Fibroblast of pulmonary artery (primary cell): ENCODE results near the gene COL15A1.

Experiments
- DNase-seq: peaks from one replicate; pipeline ENCODE4 v3.0.0-alpha.2; 2010; ENCODE audit warnings: low read depth
- H3K4me3 ChIP-seq: replicated peaks from 2 replicates; pipeline ENCODE4 v1.5.1; 2011; ENCODE audit warnings: low read depth, mild to moderate bottlenecking, control low read depth, low read length, moderate library complexity
- CTCF ChIP-seq: IDR thresholded peaks from 2 replicates; pipeline ENCODE4 v1.5.1; 2011; ENCODE audit warnings: mild to moderate bottlenecking, control low read depth, low read length, inconsistent platforms; ENCODE audit errors: missing control alignments

The COL15A1 gene

DNA sequence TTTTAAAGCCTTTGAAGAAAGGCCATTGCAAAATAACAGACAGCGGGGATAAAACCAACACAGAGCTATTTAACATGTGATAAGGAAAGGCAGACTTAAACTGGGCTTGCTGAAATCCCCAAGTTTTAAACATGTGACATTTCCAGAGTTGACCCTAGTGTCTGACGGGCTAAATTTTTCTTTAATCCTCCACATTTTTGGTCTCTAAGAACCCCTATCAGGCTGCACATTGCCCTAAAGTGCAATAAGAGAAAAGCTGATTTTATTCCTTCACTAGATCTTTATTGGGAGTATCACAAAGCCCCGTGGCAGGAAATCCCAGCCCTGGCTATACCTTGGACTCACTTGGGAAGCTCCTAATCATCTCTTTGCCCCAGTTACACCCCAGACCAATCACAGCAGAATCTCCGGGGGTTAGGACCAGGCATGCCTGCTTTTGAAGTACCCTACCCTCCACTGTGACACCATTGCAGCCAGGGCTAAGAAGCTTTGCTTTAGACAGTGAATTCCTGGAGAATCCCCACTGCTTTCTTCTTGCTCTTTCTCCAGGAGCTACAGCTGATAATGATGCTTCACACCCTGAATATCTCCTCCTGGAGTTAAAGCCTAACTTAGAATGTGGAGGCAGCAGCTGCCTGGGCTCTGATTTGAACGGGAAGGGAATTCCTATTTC is 20.1 kb upstream of the COL15A1 start:
- no peak for DNase-seq
- no peak for TF ChIP-seq CTCF
- H3K4me3 ChIP-seq, result no peak overlapping the region

DNA sequence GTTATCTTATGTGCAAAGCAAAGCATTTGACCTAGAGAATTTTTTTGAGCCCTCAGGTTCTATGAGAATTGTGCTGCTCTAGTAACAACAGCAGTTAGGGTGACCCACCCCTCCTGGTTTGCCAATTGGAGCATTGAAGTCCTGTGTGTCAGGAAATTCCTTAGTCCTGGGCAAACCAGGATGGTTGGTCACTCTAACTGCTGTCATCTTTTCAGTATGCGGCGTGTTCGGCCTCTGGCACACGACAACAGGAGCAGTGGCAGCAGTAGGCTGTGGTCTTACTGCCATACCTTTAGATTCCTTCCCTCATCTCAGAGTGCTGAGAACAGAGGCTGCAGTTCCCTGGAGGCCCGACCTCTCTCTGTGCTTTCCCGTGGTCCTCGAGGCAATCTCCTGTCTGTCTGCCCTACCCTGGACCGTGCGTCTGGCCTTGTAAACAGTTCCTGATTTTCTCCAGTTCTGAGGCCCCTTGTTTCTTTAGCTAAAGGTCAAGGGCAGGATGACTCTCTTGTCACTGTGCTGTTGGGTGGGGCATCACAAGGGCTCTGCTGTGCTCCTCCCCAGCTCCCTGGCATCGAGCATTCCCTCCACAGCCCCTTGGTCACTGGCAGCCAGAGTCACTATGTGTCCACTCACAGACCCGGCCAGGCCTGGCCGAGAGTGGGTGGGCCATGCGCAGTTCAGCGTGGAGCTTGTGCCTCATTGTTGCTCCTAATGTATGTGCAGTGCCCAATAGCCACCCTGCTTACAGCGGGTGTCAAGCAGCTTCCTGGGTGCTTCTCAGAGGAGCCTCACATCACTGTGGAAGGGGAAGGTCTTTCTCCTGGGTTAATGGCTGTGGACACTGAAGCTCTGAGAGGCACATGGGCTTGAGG is 18.5 kb upstream of the COL15A1 start:
- no peak overlapping the region for H3K4me3 ChIP-seq
- no peak for TF ChIP-seq CTCF
- no peak for DNase-seq

DNA sequence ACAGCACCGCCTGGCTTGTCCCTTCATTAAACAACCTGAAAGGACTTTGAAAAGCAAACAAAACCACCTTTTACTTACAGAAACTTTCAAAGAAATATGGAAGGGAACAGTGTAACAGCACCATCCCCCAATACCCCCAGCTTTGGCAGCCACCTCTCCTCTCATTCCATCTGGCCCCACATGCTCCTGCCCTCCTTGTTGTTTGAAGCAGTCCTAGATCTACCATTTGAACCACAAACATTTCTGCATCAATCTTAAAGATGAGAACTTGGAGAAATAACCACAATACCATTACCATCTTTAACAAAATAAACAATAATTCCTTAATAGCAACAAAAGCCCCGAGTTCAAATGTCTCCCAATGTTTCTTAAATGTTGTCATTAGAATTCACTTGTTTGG is 17.8 kb upstream of the COL15A1 start:
- TF ChIP-seq CTCF, result no peak
- H3K4me3 ChIP-seq, result no peak overlapping the region
- no peak for DNase-seq

DNA sequence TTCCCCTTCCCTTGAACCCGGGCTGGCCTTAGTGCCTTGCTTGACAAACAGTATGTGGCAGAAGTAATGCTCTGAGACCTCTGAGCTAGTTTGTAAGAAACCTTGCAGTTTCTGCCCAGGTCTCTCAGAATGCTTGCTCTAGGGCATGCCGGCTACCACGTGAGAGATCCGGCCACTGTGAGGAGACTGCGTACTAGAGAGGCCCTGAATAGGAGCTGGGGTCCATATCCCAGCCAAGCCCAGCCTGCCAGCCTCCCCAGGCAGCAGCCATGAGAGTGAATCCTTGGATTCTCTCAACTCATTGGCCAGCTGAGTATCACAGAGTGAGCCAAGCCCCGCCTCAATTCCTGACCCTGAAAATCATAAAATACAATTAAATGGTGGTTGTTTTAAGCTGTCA is 16.0 kb upstream of the COL15A1 start:
- no peak overlapping the region for H3K4me3 ChIP-seq
- no peak for TF ChIP-seq CTCF
- no peak for DNase-seq

DNA sequence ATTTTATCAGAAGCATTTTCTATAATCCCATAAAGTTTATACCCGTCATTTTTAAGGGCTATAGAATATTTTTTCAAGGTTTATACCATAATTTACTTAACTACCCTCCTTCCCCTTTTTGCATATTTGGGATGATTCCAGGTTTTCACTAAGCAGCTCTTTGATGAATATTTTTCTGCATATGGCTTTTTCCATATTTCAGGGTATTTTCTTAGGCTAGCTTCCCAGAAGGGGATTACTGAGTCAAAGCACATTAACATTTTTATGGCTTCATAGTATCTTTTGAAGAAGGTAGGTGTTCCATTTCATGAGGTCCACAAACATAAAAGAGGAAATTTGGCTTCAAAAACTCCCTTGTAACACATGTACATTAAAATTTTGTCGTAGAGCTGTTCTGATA is 14.6 kb upstream of the COL15A1 start:
- H3K4me3 ChIP-seq, result no peak overlapping the region
- TF ChIP-seq CTCF, result no peak
- no peak for DNase-seq

DNA sequence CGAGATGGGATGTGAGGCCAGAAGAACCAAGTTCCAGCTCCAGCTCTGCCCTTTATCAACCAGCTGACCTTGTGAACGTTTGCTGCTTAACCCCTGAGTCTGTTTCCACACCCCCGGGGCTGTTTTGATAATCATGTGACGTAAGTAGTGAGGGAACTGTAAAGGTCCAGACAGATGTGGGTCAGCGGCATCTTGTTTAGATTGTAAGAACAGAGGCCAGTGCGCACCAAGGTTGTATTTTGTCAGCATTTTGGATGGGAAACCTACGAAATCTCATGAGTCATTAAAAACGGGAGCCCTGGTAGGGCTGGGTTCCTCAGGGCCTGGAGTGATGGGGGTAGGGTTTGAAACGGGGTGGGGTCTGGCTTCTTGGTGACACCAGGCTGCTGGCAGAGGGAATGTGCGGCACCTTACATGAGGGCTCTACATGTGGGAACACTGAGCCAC is 13.8 kb upstream of the COL15A1 start:
- no peak overlapping the region for H3K4me3 ChIP-seq
- no peak for TF ChIP-seq CTCF
- peak; percentile 20 for DNase-seq

DNA sequence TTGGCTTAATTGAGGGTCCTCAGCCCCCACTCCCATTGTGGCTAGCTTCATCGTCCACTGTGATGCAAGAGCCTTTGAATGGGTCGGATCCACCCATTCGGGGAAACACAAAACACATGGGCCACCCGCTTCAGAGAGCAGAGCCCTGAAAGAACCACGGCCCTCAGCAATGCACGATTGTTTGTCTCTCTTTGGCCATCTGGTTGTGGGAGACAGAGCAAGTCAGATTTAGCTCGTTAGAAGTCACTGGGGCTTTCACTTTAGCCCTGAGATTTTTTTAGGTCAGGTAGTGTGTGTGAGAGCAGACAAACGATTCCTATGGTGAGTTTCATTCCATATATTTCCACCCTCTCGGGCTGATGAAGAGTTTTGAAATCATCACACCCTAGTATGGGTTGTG is 12.9 kb upstream of the COL15A1 start:
- no peak overlapping the region for H3K4me3 ChIP-seq
- no peak for DNase-seq
- no peak for TF ChIP-seq CTCF
